Body of pancreas (tissue), 4 donors: ENCODE measurements around the gene ZSCAN5A. TPM values are rescaled to one million over a fixed set of nuclear protein-coding genes. Genes with fewer than 3 reads are reported as not detected.
"Not testable (repeated sequence)": the region's sequence is repeated elsewhere in the genome, so short reads cannot be mapped to it uniquely, and the experiment has no call there.

Experiments used
- ATAC-seq: fragments of 150-250 bp; one replicate; pipeline ENCODE4 v1.9.1; 2016
- DNase-seq, 4 donors: peaks; one replicate each; pipeline ENCODE4 v3.0.0-alpha.2; 2019
- H3K27ac ChIP-seq, 4 donors: fragments of 200-600 bp; sonication (generic); 1 replicate in 3 of 4; 2 replicates in 1 of 4; pipeline versions ENCODE4 v1.5.1 to v1.6.1; 2016 to 2019; ENCODE audit warnings: mild to moderate bottlenecking in 1 of 4, mixed read lengths in 1 of 4, moderate library complexity in 1 of 4
- H3K27me3 ChIP-seq, 2 donors: fragments of 200-600 bp; sonication (generic); one replicate each; pipeline ENCODE4 v1.6.0; 2016; ENCODE audit warnings: mild to moderate bottlenecking in 1 of 2
- H3K36me3 ChIP-seq, 2 donors: fragments of 200-600 bp; sonication (generic); replicated peaks in 1 of 2; 2 replicates each; pipeline ENCODE4 v1.5.1; 2016; ENCODE audit warnings: low read depth in 2 of 2; ENCODE audit not compliant: insufficient read depth in 1 of 2
- H3K4me1 ChIP-seq: fragments of 200-600 bp; sonication (generic); one replicate; pipeline ENCODE4 v1.6.0; 2016
- H3K4me3 ChIP-seq, 2 donors: fragments of 200-600 bp; sonication (generic); 1 replicate in 1 of 2; 2 replicates in 1 of 2; pipeline ENCODE4 v1.5.1; 2016 to 2019
- H3K9me3 ChIP-seq, 3 donors: fragments of 200-600 bp; sonication (generic); 1 replicate in 2 of 3; 2 replicates in 1 of 3; pipeline ENCODE4 v1.5.1; 2016
- POLR2A ChIP-seq, 3 donors: fragments of 450-650 bp; IDR thresholded peaks; one replicate each; pipeline ENCODE4 v1.6.1; 2016; ENCODE audit warnings: antibody characterized with exemption in 3 of 3, mild to moderate bottlenecking in 2 of 3
- WGBS, 2 donors: methylation state at CpG; one replicate each; pipeline ENCODE4 v1.1.5; 2017; 5-methylcytosine and 5-hydroxymethylcytosine counted together
- intact Hi-C: fragments of 100-400 bp; cut with DNase I; formaldehyde crosslinking; loops from one replicate; pipeline ENCODE4 v1.15.1; 2023
- total RNA-seq, 2 donors: library from RNA; depleted of rRNA; stranded (reverse); fragments of >200 nt; gene quantifications; one replicate each; pipeline ENCODE4 v1.1.0, GENCODE V29; 2016
- TF ChIP-seq, protein P1 (sequence below), 7 experiments: fragments of 450-650 bp in 4 of 7; fragments of 200-600 bp in 3 of 7; sonication (generic) in 3 of 7; IDR thresholded peaks; one replicate each; pipeline ENCODE4 v1.5.1; 2016 to 2019; ENCODE audit warnings: antibody characterized with exemption in 7 of 7

ZSCAN5A gene
- total RNA-seq, 2 donors from 2014 or later = 4.9 to 7.3 TPM

DNA sequence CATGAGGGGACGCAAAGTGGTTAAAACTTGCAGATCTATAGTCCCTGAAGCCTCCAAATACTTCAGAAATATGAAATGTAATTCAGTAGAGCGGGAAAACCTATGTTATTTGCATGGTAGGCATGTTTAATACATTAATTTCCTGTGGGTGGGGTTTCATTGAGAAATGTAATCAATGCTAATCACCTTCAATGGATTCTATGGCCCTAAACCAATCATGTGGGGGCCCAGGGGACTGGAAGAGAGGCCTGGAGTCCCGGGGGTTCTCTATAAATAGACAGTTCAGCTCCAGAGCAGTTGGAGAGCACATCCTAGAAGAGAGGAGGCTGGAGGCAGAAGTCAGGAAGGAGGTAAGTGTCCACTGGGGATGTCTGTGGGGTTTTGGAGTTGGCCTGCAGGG lies 112.7 kb downstream of the ZSCAN5A start, which contains the start of gene ZSCAN5C:
Gene ZSCAN5C, plus strand, starts transcription at position 301 of the 400 bp plus-strand sequence. CDS start 3,641 bp downstream, outside the sequence.
- no peaks in the 10 kb centered on the region for H3K36me3 ChIP-seq
- H3K27ac ChIP-seq = no peak within 1 kb of the TSS
- 77 to 79% methylated on average over 3 of the region's 3 CpGs for WGBS, 2 donors
- TF ChIP-seq, protein P1, sequence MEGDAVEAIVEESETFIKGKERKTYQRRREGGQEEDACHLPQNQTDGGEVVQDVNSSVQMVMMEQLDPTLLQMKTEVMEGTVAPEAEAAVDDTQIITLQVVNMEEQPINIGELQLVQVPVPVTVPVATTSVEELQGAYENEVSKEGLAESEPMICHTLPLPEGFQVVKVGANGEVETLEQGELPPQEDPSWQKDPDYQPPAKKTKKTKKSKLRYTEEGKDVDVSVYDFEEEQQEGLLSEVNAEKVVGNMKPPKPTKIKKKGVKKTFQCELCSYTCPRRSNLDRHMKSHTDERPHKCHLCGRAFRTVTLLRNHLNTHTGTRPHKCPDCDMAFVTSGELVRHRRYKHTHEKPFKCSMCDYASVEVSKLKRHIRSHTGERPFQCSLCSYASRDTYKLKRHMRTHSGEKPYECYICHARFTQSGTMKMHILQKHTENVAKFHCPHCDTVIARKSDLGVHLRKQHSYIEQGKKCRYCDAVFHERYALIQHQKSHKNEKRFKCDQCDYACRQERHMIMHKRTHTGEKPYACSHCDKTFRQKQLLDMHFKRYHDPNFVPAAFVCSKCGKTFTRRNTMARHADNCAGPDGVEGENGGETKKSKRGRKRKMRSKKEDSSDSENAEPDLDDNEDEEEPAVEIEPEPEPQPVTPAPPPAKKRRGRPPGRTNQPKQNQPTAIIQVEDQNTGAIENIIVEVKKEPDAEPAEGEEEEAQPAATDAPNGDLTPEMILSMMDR (IDR thresholded peaks at IDR 0.05) = no peak
- TF ChIP-seq POLR2A (IDR thresholded peaks at IDR 0.05) = no peak
- intact Hi-C loops = no loop called here
- ATAC-seq = no peak
- no peaks in the 10 kb centered on the region for H3K9me3 ChIP-seq
- DNase-seq = no peak
- H3K27me3 ChIP-seq = no peaks in the 10 kb centered on the region
- no peak within 1 kb of the TSS for H3K4me3 ChIP-seq
- no peaks in the 10 kb centered on the region for H3K4me1 ChIP-seq

DNA sequence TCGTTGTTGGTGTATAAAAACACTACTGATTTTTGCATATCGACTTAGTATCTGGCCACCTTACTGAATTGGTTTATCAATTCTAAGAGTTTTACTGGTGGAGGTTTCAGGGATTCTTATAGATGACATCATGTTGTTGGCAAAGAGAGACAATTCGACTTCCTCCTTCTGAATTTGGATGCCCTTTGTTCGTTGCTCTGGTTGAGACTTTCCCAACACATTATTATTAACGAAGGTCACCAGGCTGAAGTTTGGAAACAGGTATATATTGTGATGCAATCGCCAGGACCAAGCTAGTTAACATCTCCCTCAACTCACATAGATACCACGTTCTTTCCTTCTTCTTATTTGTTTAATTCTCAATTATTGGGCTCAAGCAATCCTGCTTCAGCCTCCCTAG lies 115.0 kb downstream of the ZSCAN5A start:
- Histone ChIP-seq H3K4me1 (no peaks in the 10 kb centered on the region), H3K4me3 (no peak overlapping the region), H3K27ac (no peak overlapping the region), H3K27me3 (no peaks in the 10 kb centered on the region), H3K36me3 (no peaks in the 10 kb centered on the region), H3K9me3 (no peaks in the 10 kb centered on the region)
- ATAC-seq (no peak), DNase-seq (no peak)
- intact Hi-C loops = no loop called here
- WGBS, 2 donors = 48 to 57% methylated on average over 7 of the region's 7 CpGs
- no peak for TF ChIP-seq POLR2A (IDR thresholded peaks at IDR 0.05)
- TF ChIP-seq, protein P1 (IDR thresholded peaks at IDR 0.05) = no peak

DNA sequence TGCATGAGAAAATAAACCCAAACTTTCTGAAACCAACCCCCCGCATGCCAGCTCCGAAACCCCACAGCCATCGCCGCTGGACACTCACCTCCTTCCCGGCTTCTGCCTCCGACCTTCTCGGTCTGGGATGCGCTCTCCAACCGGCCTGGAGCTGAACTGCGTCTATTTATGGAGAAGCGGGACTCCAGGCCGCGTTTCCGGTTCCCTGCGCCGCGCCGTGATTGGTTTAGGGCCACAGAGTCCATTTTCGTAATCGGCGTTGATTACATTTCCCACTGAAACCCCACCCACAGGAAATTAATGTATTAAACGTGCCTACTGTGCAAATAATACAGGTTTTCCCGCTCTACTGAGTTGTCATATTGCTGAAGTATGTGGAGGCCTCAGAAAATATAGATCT lies 117.0 kb downstream of the ZSCAN5A start, which contains the start of gene ZSCAN5B:
Gene ZSCAN5B, minus strand, starts transcription at position 138 of the 400 bp plus-strand sequence. CDS start 4,731 bp downstream, outside the sequence.
- intact Hi-C loops, H3K9me3 ChIP-seq, H3K27ac ChIP-seq, ATAC-seq, DNase-seq, H3K4me3 ChIP-seq, H3K4me1 ChIP-seq, H3K27me3 ChIP-seq, H3K36me3 ChIP-seq: not testable (repeated sequence)
- WGBS, 2 donors = 84 to 85% methylated on average over 22 to 23 of the region's 23 CpGs

DNA sequence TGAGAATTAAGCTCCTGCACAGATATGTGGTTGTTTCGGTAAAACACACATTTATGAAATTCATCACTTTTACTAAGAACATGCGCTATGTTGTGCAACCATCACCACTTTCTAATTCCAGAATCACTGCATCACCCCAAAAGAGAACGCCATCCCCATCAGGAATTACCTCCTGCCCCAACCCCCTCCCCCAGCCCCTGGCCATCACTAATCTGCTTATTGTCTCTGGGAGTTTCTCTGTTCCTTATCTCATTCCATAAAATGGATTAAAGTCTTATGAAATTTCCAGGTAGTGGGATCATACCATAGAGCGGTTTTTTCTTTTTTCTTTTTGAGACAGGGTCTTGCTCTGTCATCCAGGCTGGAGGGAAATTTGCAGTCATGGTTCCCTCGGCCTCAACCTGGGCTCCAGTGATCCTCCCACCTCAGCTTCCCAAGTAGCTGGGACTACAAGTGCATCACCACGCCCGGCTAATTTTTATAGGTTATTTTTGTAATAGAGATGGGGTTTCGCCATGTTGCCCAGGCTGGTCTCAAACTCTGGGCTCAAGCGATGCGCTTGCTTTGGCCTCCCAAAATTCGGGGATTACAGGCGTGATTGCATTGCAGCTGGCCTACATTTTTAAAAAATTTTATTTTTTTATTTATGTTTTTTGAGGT lies 120.5 kb downstream of the ZSCAN5A start:
- no peaks in the 10 kb centered on the region for H3K4me1 ChIP-seq
- 68 to 78% methylated on average over 12 of the region's 12 CpGs for WGBS, 2 donors

DNA sequence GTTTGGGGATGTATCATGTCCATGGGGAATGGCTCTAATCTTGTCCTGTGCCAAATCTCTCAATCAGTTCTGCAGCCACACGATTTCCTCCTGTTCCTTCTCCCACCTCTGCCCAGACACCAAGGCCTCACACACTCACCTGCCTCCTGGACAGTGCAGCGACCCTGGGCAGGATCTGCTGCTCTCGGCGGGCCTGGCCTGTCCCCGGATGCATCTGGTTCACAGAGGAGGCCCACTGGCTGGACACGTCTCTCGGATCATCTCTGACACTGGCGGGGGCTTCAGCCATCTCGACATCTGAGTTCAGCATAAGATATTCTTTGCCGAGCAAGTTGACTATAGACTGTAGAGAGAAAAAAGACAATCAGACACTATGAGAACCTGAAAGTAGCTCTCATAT lies 122.9 kb downstream of the ZSCAN5A start:
- Histone ChIP-seq H3K9me3 (no peaks in the 10 kb centered on the region), H3K27ac (no peak overlapping the region), H3K4me1 (no peaks in the 10 kb centered on the region), H3K36me3 (no peaks in the 10 kb centered on the region), H3K27me3 (no peaks in the 10 kb centered on the region), H3K4me3 (no peak overlapping the region)
- DNase-seq (no peak), ATAC-seq (no peak)
- WGBS, 2 donors = 59 to 72% methylated on average over 10 of the region's 10 CpGs
- TF ChIP-seq POLR2A (IDR thresholded peaks at IDR 0.05) = no peak
- TF ChIP-seq, protein P1 (IDR thresholded peaks at IDR 0.05) = no peak
- intact Hi-C loops = no loop called here

More for the DNA sequence above, 120.5 kb downstream of the ZSCAN5A start:
- TF ChIP-seq, protein P1 (IDR thresholded peaks at IDR 0.05) = no peak
- H3K36me3 ChIP-seq = no peaks in the 10 kb centered on the region
- no peak overlapping the region for H3K27ac ChIP-seq
- no peaks in the 10 kb centered on the region for H3K27me3 ChIP-seq
- H3K4me3 ChIP-seq = no peak overlapping the region
- ATAC-seq (no peak), DNase-seq (no peak)
- no peaks in the 10 kb centered on the region for H3K9me3 ChIP-seq
- intact Hi-C loops = no loop called here
